Putamen (tissue), 1 donor: ENCODE data around the gene PORCN.
A peak's percentile ranks its signal among the peaks of the same experiment; 100 is the strongest.

Experiments used
- DNase-seq: peaks from one replicate; pipeline ENCODE4 v3.0.0-alpha.2; 2016; ENCODE audit warnings: low spot score

The PORCN gene

GRCh38 chrX:48476919-48477318, 31.9 kb upstream of the PORCN start:
- DNase-seq, result no peak

GRCh38 chrX:48477960-48478755, 30.6 kb upstream of the PORCN start:
- no peak for DNase-seq

GRCh38 chrX:48478806-48479205, 30.0 kb upstream of the PORCN start:
- DNase-seq, result no peak

- DNase-seq, result no peak
These were observed 28.6 kb upstream of the PORCN start for GRCh38 chrX:48480142-48480541.

- DNase-seq, result peak; percentile 61
These were observed 28.2 kb upstream of the PORCN start for GRCh38 chrX:48480583-48480982.

GRCh38 chrX:48482526-48482925, 26.3 kb upstream of the PORCN start:
- DNase-seq, result no peak

GRCh38 chrX:48487362-48487798, 21.4 kb upstream of the PORCN start:
- no peak for DNase-seq

- DNase-seq, result no peak
These were observed 20.8 kb upstream of the PORCN start for GRCh38 chrX:48488034-48488433.

GRCh38 chrX:48489296-48489695, 19.5 kb upstream of the PORCN start:
- DNase-seq, result no peak

- no peak for DNase-seq
These were observed 18.9 kb upstream of the PORCN start for GRCh38 chrX:48489892-48490291.

GRCh38 chrX:48490661-48491060, 18.1 kb upstream of the PORCN start:
- no peak for DNase-seq

- no peak for DNase-seq
These were observed 17.0 kb upstream of the PORCN start for GRCh38 chrX:48491809-48492208.

GRCh38 chrX:48492293-48492910, 16.4 kb upstream of the PORCN start:
- no peak for DNase-seq

- no peak for DNase-seq
These were observed 14.9 kb upstream of the PORCN start for GRCh38 chrX:48493890-48494364.

- DNase-seq, result no peak
These were observed 12.1 kb upstream of the PORCN start for GRCh38 chrX:48496660-48497059.

GRCh38 chrX:48497871-48498270, 10.9 kb upstream of the PORCN start:
- DNase-seq, result no peak

GRCh38 chrX:48498374-48498809, 10.4 kb upstream of the PORCN start:
- no peak for DNase-seq

- no peak for DNase-seq
These were observed 4.5 kb upstream of the PORCN start for GRCh38 chrX:48504261-48504660.

- DNase-seq, result no peak
These were observed 3.3 kb upstream of the PORCN start for GRCh38 chrX:48505481-48505880.

- DNase-seq, result no peak
These were observed 1.5 kb upstream of the PORCN start for GRCh38 chrX:48507246-48507645.

GRCh38 chrX:48509245-48509590, 426 bp downstream of the PORCN start:
- no peak for DNase-seq

- DNase-seq, result no peak
These were observed 827 bp downstream of the PORCN start for GRCh38 chrX:48509619-48510018.

GRCh38 chrX:48511560-48511959, 2.8 kb downstream of the PORCN start:
- no peak for DNase-seq
